Femur (tissue), 1 donor: ENCODE measurements around the gene HOXA4.
A peak's percentile ranks its signal among the peaks of the same experiment; 100 is the strongest.

ENCODE experiments used
- DNase-seq: peaks from one replicate; pipeline ENCODE4 v3.0.0-alpha.2; 2017

HOXA4 gene

GRCh38 chr7:27088002-27088922 is 42.3 kb downstream of the HOXA4 start:
- DNase-seq = peak; percentile 24

GRCh38 chr7:27083646-27084045 is 46.9 kb downstream of the HOXA4 start:
- no peak for DNase-seq

- no peak for DNase-seq
These were observed 48.4 kb downstream of the HOXA4 start for GRCh38 chr7:27082171-27082570.

GRCh38 chr7:27080844-27081436 is 49.6 kb downstream of the HOXA4 start:
- DNase-seq = no peak

GRCh38 chr7:27079234-27079975 is 51.2 kb downstream of the HOXA4 start:
- no peak for DNase-seq

GRCh38 chr7:27078616-27079233 is 51.8 kb downstream of the HOXA4 start:
- no peak for DNase-seq
